ENCODE data around the gene LIMCH1.

DNA sequence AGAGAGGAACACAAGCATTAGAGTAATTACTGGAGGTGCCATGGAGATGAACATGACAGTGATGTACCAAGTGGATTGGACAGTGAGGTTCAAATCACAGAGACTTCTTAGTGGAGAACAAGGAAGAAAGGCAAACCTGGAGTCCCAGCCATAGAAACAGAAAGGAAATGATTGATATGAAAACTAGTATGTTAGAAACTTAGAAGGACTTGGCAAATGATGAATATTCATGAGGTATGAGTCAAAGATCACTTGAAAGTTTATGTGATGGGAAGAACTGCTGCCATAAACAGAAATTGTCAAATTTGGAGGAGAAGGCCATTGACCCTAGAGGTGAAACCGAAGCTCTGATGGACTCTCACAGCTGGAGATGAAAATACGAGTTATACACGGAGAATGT is 122.4 kb downstream of the LIMCH1 start:
- TF ChIP-seq POLR2A (IDR thresholded peaks at IDR 0.05; ENCODE audit: borderline replicate concordance, extremely low read depth, insufficient read depth, insufficient read length) (no peak), CEBPB (IDR thresholded peaks at IDR 0.05; ENCODE audit: low read depth) (no peak), RAD21 (IDR thresholded peaks at IDR 0.05; ENCODE audit: low read depth) (no peak), POLR2AphosphoS5 (IDR thresholded peaks at IDR 0.05; ENCODE audit: low read depth, low read length) (no peak), EZH2 (IDR thresholded peaks at IDR 0.05) (no peak), ZNF274 (IDR thresholded peaks at IDR 0.05; ENCODE audit: low read depth, low read length) (no peak), EGR1 (IDR thresholded peaks at IDR 0.05; ENCODE audit: low read depth) (no peak), EZH2phosphoT487 (IDR thresholded peaks at IDR 0.05; ENCODE audit: borderline replicate concordance) (no peak), CBX3 (IDR thresholded peaks at IDR 0.05; ENCODE audit: low read depth) (no peak), TCF7L2 (IDR thresholded peaks at IDR 0.05; ENCODE audit: borderline replicate concordance, extremely low read depth, insufficient read depth, insufficient read length) (no peak), ZFX (IDR thresholded peaks at IDR 0.05) (no peak), SIN3A (IDR thresholded peaks at IDR 0.05; ENCODE audit: low read depth) (no peak)
- TF ChIP-seq, protein P1, sequence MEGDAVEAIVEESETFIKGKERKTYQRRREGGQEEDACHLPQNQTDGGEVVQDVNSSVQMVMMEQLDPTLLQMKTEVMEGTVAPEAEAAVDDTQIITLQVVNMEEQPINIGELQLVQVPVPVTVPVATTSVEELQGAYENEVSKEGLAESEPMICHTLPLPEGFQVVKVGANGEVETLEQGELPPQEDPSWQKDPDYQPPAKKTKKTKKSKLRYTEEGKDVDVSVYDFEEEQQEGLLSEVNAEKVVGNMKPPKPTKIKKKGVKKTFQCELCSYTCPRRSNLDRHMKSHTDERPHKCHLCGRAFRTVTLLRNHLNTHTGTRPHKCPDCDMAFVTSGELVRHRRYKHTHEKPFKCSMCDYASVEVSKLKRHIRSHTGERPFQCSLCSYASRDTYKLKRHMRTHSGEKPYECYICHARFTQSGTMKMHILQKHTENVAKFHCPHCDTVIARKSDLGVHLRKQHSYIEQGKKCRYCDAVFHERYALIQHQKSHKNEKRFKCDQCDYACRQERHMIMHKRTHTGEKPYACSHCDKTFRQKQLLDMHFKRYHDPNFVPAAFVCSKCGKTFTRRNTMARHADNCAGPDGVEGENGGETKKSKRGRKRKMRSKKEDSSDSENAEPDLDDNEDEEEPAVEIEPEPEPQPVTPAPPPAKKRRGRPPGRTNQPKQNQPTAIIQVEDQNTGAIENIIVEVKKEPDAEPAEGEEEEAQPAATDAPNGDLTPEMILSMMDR (IDR thresholded peaks at IDR 0.05 in 2 of 3, conservative IDR thresholded peaks at IDR 0.05 in 1 of 3; ENCODE audit: borderline replicate concordance in 1 of 3, insufficient read depth in 1 of 3, low read depth in 2 of 3, low read length in 2 of 3), result no peak
- TF ChIP-seq, protein P2, sequence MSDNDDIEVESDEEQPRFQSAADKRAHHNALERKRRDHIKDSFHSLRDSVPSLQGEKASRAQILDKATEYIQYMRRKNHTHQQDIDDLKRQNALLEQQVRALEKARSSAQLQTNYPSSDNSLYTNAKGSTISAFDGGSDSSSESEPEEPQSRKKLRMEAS (IDR thresholded peaks at IDR 0.05), result no peak
